ENCODE measurements around the gene SPACDR.

SPACDR gene

GRCh38 chr7:100437150-100438100 lies 26.6 kb downstream of the SPACDR start:
- no peak for DNase-seq (ENCODE audit: insufficient read length, low spot score)
- no peak for FAIRE-seq

GRCh38 chr7:100435401-100436304 lies 28.4 kb downstream of the SPACDR start:
- DNase-seq (ENCODE audit: insufficient read length, low spot score) (no peak), FAIRE-seq (no peak)

- DNase-seq (ENCODE audit: insufficient read length, low spot score) (no peak), FAIRE-seq (no peak)
These were observed 29.5 kb downstream of the SPACDR start for GRCh38 chr7:100434297-100435144.

GRCh38 chr7:100433592-100434296 lies 30.3 kb downstream of the SPACDR start:
- FAIRE-seq (no peak), DNase-seq (ENCODE audit: insufficient read length, low spot score) (no peak)

GRCh38 chr7:100433276-100433591 lies 30.8 kb downstream of the SPACDR start:
- FAIRE-seq (no peak), DNase-seq (ENCODE audit: insufficient read length, low spot score) (no peak)

GRCh38 chr7:100432621-100433275 lies 31.3 kb downstream of the SPACDR start:
- no peak for DNase-seq (ENCODE audit: insufficient read length, low spot score)

GRCh38 chr7:100432053-100432452 lies 32.0 kb downstream of the SPACDR start:
- no peak for FAIRE-seq
- DNase-seq (ENCODE audit: insufficient read length, low spot score): no peak

More at GRCh38 chr7:100432621-100433275, 31.3 kb downstream of the SPACDR start:
- FAIRE-seq: no peak

GRCh38 chr7:100431286-100431735 lies 32.7 kb downstream of the SPACDR start:
- FAIRE-seq (no peak), DNase-seq (ENCODE audit: insufficient read length, low spot score) (no peak)

- FAIRE-seq (no peak), DNase-seq (ENCODE audit: insufficient read length, low spot score) (no peak)
These were observed 33.4 kb downstream of the SPACDR start for GRCh38 chr7:100430493-100431285.

GRCh38 chr7:100429637-100430492 lies 34.2 kb downstream of the SPACDR start, which contains the start of gene MEPCE:
Gene MEPCE, plus strand, starts transcription at chr7:100429831. Its CDS starts 188 bp downstream, at chr7:100430019.
- peak; percentile 86 for DNase-seq (ENCODE audit: insufficient read length, low spot score)
- peak; percentile 67 for FAIRE-seq

GRCh38 chr7:100428967-100429636 lies 35.0 kb downstream of the SPACDR start:
- FAIRE-seq (no peak), DNase-seq (ENCODE audit: insufficient read length, low spot score) (peak; percentile 87)

- FAIRE-seq: no peak
- peak; percentile 74 for DNase-seq (ENCODE audit: insufficient read length, low spot score)
These were observed 35.7 kb downstream of the SPACDR start, which contains the start of gene ZCWPW1 for GRCh38 chr7:100428199-100428966. Gene ZCWPW1, minus strand, starts transcription at chr7:100428703. Its CDS starts 8,054 bp downstream, at chr7:100420649.

- FAIRE-seq (no peak), DNase-seq (ENCODE audit: insufficient read length, low spot score) (no peak)
These were observed 36.3 kb downstream of the SPACDR start for GRCh38 chr7:100427762-100428198.

GRCh38 chr7:100426516-100426915 lies 37.5 kb downstream of the SPACDR start:
- FAIRE-seq: no peak

GRCh38 chr7:100425347-100425746 lies 38.7 kb downstream of the SPACDR start:
- FAIRE-seq: no peak

More at GRCh38 chr7:100426516-100426915, 37.5 kb downstream of the SPACDR start:
- DNase-seq (ENCODE audit: insufficient read length, low spot score): no peak

GRCh38 chr7:100423315-100423714 lies 40.7 kb downstream of the SPACDR start:
- DNase-seq (ENCODE audit: insufficient read length, low spot score): no peak
- no peak for FAIRE-seq

More at GRCh38 chr7:100425347-100425746, 38.7 kb downstream of the SPACDR start:
- DNase-seq (ENCODE audit: insufficient read length, low spot score): no peak

All from HTR-8/SVneo (cell line).